T-helper 9 cell (primary cell): ENCODE measurements around the gene UGGT2.
"Not testable (repeated sequence)": the region's sequence is repeated elsewhere in the genome, so short reads cannot be mapped to it uniquely, and the experiment has no call there.

Source experiments
- DNase-seq: peaks from one replicate; pipeline ENCODE4 v3.0.0-alpha.2; 2020

UGGT2 gene

DNA sequence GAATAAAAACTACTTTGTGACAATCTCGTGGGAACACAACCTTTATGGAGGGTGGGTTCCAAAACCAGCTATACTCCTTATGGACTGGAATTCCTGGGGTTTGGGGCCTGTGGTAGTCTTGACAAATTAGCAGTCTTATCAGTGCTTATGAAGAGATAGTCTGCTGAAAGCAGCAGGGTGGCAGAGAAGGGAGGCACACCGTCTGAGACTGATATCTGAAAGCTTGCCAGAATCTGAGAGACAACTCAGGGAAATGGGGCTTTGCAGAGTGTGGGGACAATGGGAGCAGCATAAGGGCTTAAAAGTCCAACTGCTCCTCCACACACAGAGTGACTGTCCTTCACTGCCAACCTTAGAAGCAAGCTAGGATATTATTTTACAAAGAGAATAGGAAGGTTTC, 95.9 kb downstream of the UGGT2 start:
- no peak for DNase-seq

DNA sequence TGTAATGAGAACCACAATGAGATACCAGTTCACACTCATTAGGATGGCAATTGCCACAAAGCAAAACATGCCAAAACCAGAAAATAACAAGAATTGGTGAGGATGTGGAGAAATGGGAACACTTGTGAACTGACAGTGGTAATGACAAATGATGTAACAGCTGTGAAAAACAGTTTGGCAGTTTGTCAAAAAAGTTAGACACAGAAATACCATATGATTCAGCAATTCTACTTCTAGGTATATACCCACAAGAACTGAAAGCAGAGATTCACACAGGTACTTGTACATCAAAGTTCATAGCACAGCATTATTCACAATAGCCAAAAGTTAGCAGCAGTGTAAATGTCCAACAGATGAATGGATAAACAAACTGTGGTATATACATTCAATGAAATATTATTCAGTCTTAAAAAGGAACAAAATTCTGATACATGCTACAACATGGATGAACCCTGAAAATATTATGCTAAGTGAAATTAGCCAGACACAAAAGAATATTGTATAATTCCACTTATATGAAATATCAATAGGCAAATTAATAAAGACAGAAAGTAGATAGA, 96.5 kb downstream of the UGGT2 start:
- DNase-seq: no peak

DNA sequence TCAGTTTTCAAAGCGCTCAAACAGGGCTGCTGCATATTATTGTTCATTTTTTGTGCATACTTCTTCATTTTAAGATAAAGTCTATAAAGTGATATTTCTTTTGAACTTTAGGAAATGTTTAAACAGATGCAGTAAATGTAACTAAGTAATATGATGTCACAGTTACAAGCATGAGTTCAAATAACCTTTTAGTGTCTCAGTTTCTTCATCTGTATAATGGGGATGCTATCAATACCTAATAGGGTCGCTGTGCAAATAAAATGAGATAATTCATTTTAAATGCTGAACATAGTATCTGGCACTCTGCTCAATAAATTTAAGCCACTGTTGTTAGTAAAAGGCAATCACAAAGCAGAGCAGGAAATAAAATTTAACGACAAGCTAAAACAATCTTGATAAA, 97.5 kb downstream of the UGGT2 start:
- no peak for DNase-seq

DNA sequence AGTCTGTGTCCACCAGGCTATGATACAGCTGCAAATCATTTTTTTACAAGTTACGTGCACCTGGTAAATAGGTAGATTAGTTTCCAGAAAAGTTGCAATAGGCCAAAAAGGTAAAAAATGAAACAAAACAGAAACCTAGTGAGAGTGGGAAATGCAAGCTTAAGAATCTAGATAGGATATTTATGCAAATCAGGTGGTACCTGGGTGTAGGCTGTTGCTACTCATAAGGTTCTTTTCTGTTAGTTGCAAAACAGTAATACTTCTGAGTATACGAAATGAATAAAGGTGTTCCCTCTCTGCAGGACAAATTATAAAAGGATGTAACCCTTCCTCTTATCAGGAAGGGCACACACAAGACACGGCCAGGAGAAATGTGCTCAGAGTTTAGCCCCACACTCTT, 97.9 kb downstream of the UGGT2 start:
- no peak for DNase-seq

DNA sequence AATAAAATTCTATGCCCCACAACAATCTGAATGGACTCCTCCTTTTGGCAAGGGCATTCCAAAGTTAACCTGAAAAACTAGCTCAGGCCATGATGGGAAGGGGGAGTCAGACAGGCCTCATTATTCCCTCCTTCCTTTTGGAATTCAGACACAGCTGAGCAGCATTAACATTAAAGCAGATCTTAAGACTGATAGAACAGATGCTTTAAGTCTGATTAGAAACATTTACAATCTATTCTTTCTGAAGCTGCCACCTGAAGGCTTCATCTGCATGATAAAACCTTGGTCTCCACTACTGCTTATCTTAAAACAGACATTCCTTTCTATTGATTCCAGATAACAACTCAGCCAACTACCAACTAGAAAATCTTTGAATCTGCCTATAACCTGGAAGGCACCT, 98.9 kb downstream of the UGGT2 start:
- no peak for DNase-seq

DNA sequence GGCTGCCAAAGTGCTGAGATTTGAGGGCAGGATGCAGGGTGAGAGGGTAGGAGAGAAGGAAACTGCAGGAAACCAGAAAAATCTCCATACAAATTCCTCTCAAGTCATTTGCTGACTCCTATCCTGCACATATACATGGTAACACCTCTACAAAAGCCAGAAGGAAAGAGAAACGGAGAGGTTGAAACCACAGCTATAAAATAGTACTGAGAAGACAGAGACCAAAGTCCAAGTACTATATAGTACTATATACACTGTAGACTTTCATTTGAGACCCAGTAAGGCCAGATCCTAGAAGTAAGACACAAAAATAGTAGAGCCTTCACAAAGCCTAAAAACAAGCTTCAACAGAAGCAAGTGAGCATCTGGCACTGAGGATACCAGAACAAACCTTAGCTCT, 103.1 kb downstream of the UGGT2 start:
- DNase-seq: no peak

DNA sequence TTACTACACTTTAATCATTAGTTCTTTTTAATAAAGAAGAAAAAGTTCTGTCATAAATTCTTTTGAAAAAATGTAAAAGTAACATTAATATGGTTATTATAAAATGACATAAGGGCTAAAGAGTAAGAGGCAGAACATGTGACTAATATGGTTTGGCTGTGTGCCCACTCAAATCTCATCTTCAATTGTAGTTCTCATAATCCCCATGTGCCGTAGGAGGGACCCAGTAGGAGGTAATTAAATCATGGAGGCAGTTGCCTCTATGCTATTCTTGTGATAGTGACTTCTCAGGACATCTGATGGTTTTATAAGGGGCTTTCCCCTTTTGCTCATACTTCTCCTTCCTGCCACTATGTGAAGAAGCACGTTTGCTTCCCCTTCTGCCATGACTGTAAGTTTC, 104.5 kb downstream of the UGGT2 start:
- DNase-seq: no peak

DNA sequence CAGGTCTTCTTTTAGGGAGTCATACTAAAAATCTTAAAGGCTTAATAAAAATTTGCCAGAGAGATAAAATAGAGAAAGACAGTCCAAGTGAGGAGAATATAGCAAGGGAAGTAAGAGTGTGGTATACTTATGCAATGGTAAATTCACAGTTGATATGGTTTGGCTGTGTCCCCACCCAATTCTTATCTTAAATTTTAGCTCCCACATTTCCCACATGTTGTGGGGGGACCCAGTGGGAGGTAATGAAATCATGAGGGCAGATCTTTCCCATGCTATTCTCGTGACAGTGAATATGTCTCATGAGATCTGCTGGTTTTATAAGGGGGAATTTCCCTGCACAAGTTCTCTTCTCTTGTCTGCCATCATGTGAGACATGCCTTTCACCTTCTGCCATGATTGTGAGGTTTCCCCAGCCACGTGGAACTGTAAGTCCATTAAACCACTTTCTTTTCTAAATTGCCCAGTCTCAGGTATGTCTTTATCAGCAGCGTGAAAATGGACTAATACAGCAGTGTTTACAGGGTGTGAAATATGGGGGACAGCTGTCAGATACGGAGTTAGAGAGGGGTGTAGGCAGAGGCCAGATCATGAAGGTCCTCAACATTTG, 115.4 kb downstream of the UGGT2 start:
- DNase-seq: no peak

DNA sequence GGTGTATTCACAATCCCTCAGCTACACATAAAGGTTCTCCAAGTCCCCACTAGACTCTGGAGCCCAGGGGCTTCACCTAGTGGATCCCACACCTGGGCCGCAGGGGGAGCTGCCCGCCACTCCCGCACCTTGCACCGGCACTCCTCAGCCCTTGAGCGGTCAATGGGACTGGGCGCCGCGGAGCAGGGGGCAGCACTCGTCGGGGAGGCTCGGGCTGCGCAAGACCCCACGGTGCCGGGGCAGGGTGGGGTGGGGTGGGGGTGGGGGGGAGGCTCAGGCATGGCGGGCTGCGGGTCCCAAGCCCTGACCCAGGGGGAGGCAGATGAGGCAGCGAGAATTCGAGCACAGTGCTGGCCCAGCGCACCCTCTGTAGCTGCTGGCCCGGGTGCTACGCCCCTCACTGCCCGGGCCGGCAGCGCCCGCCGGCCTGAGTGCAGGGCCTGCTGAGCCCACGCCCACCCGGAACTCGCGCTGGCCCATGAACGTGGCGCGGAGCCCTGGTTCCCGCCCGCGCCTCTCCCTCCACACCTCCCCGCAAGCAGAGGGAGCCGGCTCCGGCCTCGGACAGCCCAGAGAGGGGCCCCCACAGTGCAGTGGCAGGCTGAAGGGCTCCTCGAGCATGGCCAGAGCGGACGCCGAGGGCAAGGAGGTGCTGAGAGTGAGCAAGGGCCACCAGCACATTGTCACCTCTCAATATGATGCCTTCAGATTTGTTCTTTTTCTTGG, 121.7 kb downstream of the UGGT2 start:
- no peak for DNase-seq

DNA sequence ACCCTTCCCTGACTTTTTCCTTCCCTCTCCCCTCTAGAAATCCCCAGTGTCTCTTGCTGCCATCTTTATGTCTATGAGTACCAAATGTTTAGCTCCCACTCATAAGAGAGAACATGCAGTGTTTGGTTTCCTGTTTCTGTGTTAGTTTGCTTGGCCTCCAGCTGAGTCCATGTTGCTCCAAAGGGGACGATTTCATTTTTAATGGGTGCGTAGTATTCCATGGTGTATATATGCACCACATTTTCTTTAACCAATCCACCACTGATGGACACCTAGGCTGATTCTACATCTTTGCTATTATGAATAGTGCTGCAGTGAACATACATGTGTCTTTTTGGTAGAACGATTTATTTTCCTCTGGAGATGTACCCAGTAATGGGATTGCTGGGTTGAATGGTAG, 123.8 kb downstream of the UGGT2 start:
- no peak for DNase-seq

DNA sequence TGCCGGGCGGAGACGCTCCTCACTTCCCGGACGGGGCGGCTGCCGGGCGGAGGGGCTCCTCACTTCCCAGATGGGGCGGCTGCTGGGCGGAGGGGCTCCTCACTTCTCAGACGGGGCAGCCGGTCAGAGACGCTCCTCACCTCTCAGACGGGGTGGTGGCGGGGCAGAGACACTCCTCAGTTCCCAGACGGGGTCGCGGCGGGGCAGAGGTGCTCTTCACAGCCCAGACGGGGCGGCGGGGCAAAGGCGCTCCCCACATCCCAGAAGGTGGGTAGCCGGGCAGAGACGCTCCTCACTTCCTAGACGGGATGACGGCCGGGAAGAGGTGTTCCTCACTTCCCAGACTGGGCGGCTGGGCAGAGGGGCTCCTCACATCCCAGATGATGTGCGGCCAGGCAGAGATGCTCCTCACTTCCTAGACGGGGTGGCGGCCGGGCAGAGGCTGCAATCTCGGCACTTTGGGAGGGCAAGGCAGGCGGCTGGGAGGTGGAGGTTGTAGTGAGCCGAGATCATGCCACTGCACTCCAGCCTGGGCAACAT, 124.8 kb downstream of the UGGT2 start:
- DNase-seq: not testable (repeated sequence)

DNA sequence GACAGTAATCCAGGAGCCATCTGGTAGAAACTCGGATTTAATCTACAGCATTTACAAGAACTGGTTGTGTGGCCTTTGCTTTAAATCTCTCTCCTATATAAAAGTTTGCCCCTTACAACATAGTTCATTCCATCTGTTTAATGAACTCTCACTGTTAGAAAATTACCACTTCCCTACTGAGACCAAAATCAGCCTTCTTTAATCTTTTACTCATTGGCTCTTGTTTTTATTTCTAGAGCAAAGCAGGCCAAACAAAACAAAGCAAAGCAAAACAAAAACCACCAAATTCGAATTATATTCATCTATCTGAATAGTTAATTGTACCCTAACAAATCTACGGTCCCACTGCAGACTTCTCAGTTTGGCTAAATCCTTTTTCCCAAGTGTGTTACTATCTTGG, 127.0 kb downstream of the UGGT2 start:
- no peak for DNase-seq

DNA sequence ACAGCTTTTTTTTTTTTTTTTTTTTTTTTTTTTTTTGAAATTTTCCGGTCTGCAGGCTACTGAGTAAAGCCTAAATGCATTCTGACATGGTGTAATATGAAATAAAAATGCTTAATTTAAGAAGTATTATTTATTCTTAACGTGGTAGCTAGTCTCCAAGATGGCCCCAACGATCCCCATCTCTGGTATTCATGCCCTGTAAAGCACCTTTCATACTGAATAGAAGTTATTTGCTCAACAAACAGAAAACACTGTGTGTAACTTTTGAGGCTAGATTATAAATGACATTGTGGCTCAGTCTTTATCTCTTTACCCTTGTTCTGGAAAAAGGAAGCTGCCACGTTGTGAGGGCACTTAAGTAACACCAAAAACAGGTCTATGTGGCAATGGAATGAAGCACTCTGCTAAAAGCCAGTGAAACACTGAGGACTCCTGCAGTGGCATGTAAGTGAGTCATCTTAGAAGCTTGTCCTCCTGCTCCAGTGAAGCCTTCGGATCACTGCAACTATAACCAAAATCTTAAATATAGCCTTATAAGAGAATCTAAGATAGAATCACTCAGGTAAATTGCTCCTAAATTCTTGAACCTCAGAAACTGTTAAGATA, 128.7 kb downstream of the UGGT2 start:
- DNase-seq: no peak

DNA sequence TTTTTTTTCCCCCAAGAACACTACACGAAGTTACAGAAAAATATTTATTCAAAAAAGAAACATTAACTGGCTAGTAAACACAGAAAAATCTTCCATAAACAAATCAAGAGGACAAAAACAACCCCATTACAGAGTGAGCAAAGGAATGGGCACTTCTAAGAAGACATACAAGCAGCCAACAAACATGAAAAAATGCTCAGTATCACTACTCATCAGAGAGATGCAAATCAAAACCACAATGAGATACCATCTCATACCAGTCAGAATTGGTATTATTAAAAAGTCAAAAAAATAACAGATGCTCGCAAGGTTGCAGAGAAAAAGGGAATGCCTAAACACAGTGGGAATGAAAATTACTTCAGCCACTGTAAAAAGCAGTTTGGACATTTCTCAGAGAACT, 131.7 kb downstream of the UGGT2 start:
- no peak for DNase-seq

DNA sequence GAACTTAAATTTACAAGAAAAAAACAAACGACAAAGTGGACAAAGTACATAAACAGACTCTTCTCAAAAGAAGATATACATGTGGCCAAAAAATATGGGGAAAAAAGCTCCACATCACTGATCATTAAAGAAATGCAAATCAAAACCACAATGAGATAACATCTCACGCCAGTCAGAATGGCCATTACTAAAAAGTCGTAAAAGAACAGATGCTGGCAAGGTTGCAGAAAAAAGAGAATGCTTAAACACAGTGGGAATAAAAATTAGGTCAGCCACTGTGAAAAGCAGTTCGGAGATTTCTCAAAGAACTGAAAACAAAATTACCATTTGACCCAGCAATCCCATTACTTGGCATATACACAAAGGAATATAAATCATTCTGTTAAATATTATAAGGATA, 132.7 kb downstream of the UGGT2 start:
- no peak for DNase-seq

DNA sequence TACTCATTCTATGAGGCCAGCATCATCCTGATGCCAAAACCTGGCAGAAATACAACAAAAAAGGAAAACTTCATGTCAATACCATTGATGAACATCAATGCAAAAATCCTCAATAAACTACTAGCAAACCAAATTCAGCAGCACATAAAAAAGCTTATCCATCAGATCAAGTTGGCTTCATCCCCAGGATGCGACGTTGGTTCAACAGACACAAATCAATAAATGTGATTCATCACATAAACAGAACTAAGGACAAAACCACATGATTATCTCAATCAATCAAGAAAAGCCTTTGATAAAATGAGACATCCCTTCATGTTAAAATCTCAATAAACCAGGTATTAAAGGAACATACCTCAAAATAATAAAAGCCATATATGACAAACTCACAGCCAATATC, 134.3 kb downstream of the UGGT2 start:
- DNase-seq: no peak

DNA sequence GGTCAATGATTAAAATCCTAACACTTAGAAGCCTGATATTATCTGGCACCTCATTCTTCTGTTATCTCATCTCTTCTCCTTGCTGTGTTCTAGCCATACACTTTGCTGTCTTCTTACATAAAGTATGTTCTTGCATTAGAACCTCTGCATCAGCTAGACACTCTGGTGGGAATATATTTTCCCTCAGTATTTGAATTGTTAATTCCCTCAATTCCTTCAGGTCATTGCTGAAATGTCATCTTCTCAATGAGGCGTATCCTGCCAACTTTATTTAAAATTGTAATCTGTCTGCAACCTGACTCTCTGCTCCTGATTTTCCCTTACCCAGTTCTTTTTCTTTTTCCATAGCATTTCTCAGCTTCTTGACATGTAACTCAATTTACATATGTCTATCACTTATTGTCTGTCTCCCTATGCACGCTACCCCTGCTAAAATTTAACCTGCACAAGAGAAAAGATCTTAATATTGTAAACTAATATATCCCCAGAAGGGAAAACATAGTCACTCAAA, 138.2 kb downstream of the UGGT2 start:
- DNase-seq: no peak

DNA sequence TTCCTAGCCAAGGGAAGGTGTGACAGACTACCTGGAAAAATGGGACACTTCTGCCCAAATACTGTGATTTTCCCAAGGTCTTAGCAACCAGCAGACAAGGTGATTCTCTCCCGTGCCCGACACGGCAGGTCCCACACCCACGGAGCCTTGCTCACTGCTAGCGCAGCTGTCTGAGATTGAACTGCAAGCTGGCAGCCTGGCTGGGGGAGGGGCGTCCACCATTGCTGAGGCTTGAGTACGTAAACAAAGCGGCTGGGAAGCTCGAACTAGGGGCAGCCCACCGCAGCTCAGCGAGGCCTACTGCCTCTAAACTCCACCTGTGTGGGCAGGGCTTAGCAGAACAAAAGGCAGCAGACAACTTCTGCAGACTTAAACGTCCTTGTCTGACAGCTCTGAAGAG, 146.2 kb downstream of the UGGT2 start:
- no peak for DNase-seq

DNA sequence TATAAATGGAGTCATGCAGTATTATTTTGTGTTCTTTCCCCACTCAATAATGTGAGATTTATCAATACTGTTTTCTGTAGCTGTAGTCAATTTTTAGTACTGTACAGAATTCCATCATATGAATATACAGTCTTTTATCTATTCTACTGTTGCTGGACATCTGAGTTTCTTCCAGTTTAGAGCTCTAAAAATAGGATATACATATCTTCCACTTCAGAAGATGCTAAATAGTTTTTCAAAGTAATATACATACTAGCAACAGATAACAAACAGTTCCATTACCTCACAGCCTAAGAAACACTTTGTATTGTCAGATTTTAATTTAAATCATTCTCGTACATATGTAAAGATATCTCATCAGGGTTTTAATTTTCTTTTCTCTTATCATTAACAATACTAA, 149.6 kb downstream of the UGGT2 start:
- DNase-seq: no peak

DNA sequence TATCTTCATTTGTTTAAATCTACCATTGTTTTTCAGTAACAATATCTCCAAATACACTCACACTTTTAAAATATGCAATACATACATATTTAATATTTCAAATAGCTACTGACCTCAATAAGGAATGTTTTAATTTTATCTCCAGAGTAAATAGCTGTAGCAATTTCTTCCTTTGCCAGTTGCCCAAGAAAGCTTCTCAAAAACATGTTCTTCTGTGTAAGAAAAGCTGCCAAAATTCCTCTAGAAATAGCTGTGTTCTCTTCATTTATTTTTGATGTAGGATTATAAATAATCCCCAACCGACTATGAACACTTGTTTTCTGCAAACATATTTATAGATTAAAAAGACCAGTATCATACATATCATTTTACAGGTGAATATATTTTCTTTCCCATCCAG, 150.5 kb downstream of the UGGT2 start:
- no peak for DNase-seq

DNA sequence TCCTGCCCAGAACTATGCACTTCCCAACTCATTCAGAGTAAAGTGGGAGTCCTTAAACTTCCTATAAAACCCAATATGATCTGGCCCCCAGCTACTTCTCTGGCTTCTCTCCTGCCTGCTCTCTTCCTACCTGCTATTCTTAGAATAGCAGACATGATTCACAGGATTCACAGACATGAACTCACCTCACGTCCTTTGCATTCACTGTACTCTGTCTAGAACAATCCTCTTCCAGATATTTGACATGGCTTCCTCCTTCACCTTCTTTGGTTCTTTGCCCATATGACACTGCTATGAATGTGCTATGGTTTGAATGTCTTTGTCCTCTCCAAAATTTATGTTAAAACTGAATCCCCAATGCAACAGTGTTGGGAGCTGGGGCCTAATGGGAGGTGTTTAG, 154.9 kb downstream of the UGGT2 start:
- no peak for DNase-seq

DNA sequence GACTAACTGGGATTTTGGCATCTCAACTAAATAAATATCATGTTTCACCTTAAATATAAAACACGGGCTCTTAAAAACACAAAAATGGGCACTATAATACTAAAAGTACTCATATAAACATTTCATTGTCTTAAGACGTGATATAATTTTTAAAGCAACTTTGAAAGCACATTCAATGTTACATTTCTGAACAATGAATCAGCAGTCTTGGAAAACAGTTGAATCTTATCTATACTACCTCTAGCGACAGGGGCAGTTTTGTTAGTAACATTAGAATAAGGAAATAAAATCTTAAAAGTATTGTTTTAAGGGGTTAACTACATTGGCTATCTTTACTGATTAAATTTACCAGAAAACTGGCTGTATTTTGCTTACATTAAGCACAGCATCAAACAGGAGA, 156.9 kb downstream of the UGGT2 start:
- DNase-seq: no peak

DNA sequence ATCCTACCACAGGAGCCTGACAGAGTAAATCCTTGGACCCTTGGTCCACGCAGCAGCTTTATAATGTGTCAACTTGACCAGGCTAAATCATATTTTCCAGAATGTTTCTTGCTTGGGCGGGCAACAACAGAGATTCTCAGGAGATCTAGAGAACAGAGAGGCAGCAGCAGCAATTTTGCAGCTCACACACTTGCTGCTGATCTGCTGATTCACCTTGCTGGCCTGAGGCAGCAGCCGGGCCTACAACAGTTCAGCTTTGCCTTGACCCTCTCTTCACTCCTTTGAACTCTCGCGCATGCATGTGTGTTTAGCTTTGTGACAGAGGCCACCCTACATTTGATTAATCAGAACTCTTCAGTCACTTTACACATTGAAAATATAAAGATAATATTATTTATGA, 159.3 kb downstream of the UGGT2 start:
- DNase-seq: no peak

DNA sequence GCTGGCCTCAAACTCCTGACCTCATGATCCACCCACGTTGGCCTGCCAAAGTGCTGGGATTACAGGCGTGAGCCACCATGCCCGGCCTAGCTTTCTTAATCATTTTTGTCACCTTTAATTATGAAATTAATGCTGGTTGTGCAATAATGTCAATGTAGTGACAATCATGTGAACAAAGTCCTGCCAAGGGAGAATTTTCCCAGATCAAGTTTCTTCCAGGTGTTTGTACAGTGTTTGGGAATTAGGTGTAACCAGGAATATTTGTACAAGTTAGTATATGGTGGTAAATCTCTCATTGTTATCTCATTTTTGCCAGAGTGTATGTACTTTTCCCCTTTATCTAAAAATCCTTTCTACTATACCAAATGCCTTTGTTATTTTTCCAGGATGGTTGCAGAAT, 171.1 kb downstream of the UGGT2 start:
- no peak for DNase-seq
